Measurements from ENCODE around the gene ROPN1B. TPM values are rescaled to one million over a fixed set of nuclear protein-coding genes. Genes with fewer than 3 reads are reported as not detected.

ROPN1B gene
- total RNA-seq, 1 donor from 2014 or later, result 1.7 TPM

- no peak for DNase-seq (ENCODE audit: low spot score)
Observed at GRCh38 chr3:126003447-126004190, 34.6 kb downstream of the ROPN1B start.

GRCh38 chr3:126004217-126004616, 35.2 kb downstream of the ROPN1B start:
- DNase-seq (ENCODE audit: low spot score), result no peak

GRCh38 chr3:126004692-126005091, 35.7 kb downstream of the ROPN1B start:
- DNase-seq (ENCODE audit: low spot score), result no peak

GRCh38 chr3:126005951-126006350, 37.0 kb downstream of the ROPN1B start:
- no peak for DNase-seq (ENCODE audit: low spot score)

- no peak for DNase-seq (ENCODE audit: low spot score)
Observed at GRCh38 chr3:126008219-126008618, 39.2 kb downstream of the ROPN1B start.

GRCh38 chr3:126009181-126009580, 40.2 kb downstream of the ROPN1B start:
- DNase-seq (ENCODE audit: low spot score), result no peak

GRCh38 chr3:126013751-126014156, 44.8 kb downstream of the ROPN1B start:
- DNase-seq (ENCODE audit: low spot score), result no peak

GRCh38 chr3:126014252-126014651, 45.3 kb downstream of the ROPN1B start:
- peak; percentile 9 for DNase-seq (ENCODE audit: low spot score)

GRCh38 chr3:126015075-126015474, 46.1 kb downstream of the ROPN1B start:
- DNase-seq (ENCODE audit: low spot score), result no peak

- no peak for DNase-seq (ENCODE audit: low spot score)
Observed at GRCh38 chr3:126016616-126017015, 47.6 kb downstream of the ROPN1B start.

GRCh38 chr3:126017362-126017761, 48.4 kb downstream of the ROPN1B start:
- DNase-seq (ENCODE audit: low spot score), result no peak

GRCh38 chr3:126018545-126018944, 49.6 kb downstream of the ROPN1B start:
- DNase-seq (ENCODE audit: low spot score), result no peak

GRCh38 chr3:126018995-126019394, 50.0 kb downstream of the ROPN1B start:
- no peak for DNase-seq (ENCODE audit: low spot score)

GRCh38 chr3:126019683-126020082, 50.7 kb downstream of the ROPN1B start:
- no peak for DNase-seq (ENCODE audit: low spot score)

GRCh38 chr3:126021224-126021623, 52.2 kb downstream of the ROPN1B start:
- no peak for DNase-seq (ENCODE audit: low spot score)

- no peak for DNase-seq (ENCODE audit: low spot score)
Observed at GRCh38 chr3:126021702-126022101, 52.7 kb downstream of the ROPN1B start.

- DNase-seq (ENCODE audit: low spot score), result no peak
Observed at GRCh38 chr3:126022741-126023359, 53.9 kb downstream of the ROPN1B start.

GRCh38 chr3:126023390-126023789, 54.4 kb downstream of the ROPN1B start:
- DNase-seq (ENCODE audit: low spot score), result no peak

GRCh38 chr3:126024049-126024854, 55.3 kb downstream of the ROPN1B start:
- DNase-seq (ENCODE audit: low spot score), result no peak

GRCh38 chr3:126025116-126025729, 56.2 kb downstream of the ROPN1B start:
- no peak for DNase-seq (ENCODE audit: low spot score)

GRCh38 chr3:126025862-126026261, 56.9 kb downstream of the ROPN1B start:
- no peak for DNase-seq (ENCODE audit: low spot score)

GRCh38 chr3:126026277-126026751, 57.3 kb downstream of the ROPN1B start:
- DNase-seq (ENCODE audit: low spot score), result no peak
